SK-N-SH (cell line): ENCODE results near the gene KEL. TPM values are rescaled to one million over a fixed set of nuclear protein-coding genes. Genes with fewer than 3 reads are reported as not detected.

ENCODE experiments used
- CTCF ChIA-PET: fragments of 300-600, 350-600 bp; formaldehyde crosslinking; extraction: SDS; loops from one replicate; lab custom pipeline; 2021; lab: Yijun Ruan, JAX
- POLR2A ChIA-PET: fragments of 350-600 bp; sonication (Branson Sonifier 250); formaldehyde crosslinking; extraction: SDS; loops from one replicate; lab custom pipeline; 2020; ENCODE audit warnings: antibody characterized with exemption, inconsistent platforms; lab: Yijun Ruan, JAX
- DNase-seq: peaks from one replicate; pipeline ENCODE4 v3.0.0; 2012
- H2AFZ ChIP-seq: fragments of 200-600 bp; sonication (generic); 2 replicates; pipeline ENCODE4 v1.8.1; 2016; ENCODE audit warnings: antibody characterized with exemption, mild to moderate bottlenecking, low read depth
- H3F3A ChIP-seq: fragments of 200-600 bp; sonication (generic); replicated peaks from 2 replicates; pipeline ENCODE3; 2016; ENCODE audit warnings: antibody characterized with exemption, mild to moderate bottlenecking; ENCODE audit not compliant: insufficient read depth
- H3K27ac ChIP-seq, 2 experiments: fragments of 200-500 bp in 1 of 2; fragments of 200-600 bp in 1 of 2; sonication (Bioruptor generic) in 1 of 2; sonication (generic), shearing (Covaris generic) in 1 of 2; 2 replicates each; pipeline versions ENCODE4 v1.5.1 to v1.6.1; 2014 to 2016; ENCODE audit warnings: low read depth in 2 of 2, inconsistent platforms in 1 of 2, low read length in 1 of 2, mild to moderate bottlenecking in 1 of 2, mixed read lengths in 1 of 2
- H3K27me3 ChIP-seq: fragments of 200-600 bp; sonication (generic), shearing (Covaris generic); 2 replicates; pipeline ENCODE4 v1.6.1; 2016; ENCODE audit warnings: mixed run types; ENCODE audit not compliant: insufficient read depth
- H3K36me3 ChIP-seq, 2 experiments: fragments of 200-500 bp in 1 of 2; fragments of 200-600 bp in 1 of 2; sonication (Bioruptor generic) in 1 of 2; sonication (generic) in 1 of 2; replicated peaks in 1 of 2; 2 replicates each; pipeline versions ENCODE3 to v1.5.1; 2014 to 2016; ENCODE audit warnings: low read length in 1 of 2, mild to moderate bottlenecking in 1 of 2; ENCODE audit not compliant: insufficient read depth in 2 of 2, control insufficient read depth in 1 of 2
- H3K4me1 ChIP-seq, 2 experiments: fragments of 200-500 bp in 1 of 2; fragments of 200-600 bp in 1 of 2; sonication (Bioruptor generic) in 1 of 2; sonication (generic), shearing (Covaris generic) in 1 of 2; 2 replicates each; pipeline versions ENCODE4 v1.5.1 to v1.6.1; 2014 to 2016; ENCODE audit warnings: low read depth in 1 of 2, low read length in 1 of 2, mixed run types in 1 of 2; ENCODE audit not compliant: insufficient read depth in 2 of 2, control insufficient read depth in 1 of 2
- H3K4me2 ChIP-seq: fragments of 200-600 bp; sonication (generic), shearing (Covaris generic); 2 replicates; pipeline ENCODE4 v1.6.1; 2017; ENCODE audit warnings: mixed run types
- H3K4me3 ChIP-seq, 2 experiments: fragments of 200-500 bp in 1 of 2; fragments of 200-600 bp in 1 of 2; sonication (Bioruptor generic) in 1 of 2; sonication (generic), shearing (Covaris generic) in 1 of 2; 2 replicates each; pipeline versions ENCODE4 v1.5.1 to v1.8.1; 2014 to 2016; ENCODE audit warnings: low read depth in 2 of 2, inconsistent platforms in 1 of 2, low read length in 1 of 2, mild to moderate bottlenecking in 1 of 2, mixed read lengths in 1 of 2, moderate library complexity in 1 of 2
- H3K79me2 ChIP-seq: fragments of 200-600 bp; sonication (generic); 2 replicates; pipeline ENCODE4 v1.8.1; 2017; ENCODE audit warnings: mild to moderate bottlenecking; ENCODE audit not compliant: insufficient read depth
- H3K9ac ChIP-seq: fragments of 200-600 bp; sonication (generic); 2 replicates; pipeline ENCODE4 v1.6.1; 2017; ENCODE audit warnings: mixed run types
- H3K9me2 ChIP-seq: fragments of 200-600 bp; sonication (generic); 2 replicates; pipeline ENCODE4 v1.6.1; 2017; ENCODE audit warnings: mixed run types
- H3K9me3 ChIP-seq: fragments of 200-600 bp; sonication (generic); 2 replicates; pipeline ENCODE4 v1.6.1; 2017; ENCODE audit warnings: mixed run types, mild to moderate bottlenecking, moderate library complexity
- H4K20me1 ChIP-seq: fragments of 200-600 bp; sonication (generic); 2 replicates; pipeline ENCODE4 v1.6.1; 2017; ENCODE audit warnings: mild to moderate bottlenecking, mixed run types; ENCODE audit not compliant: insufficient read depth
- CHD2 ChIP-seq: fragments of 150-350 bp; IDR thresholded peaks from 2 replicates; pipeline ENCODE4 v1.6.1; 2018; ENCODE audit warnings: low read length; ENCODE audit not compliant: partially characterized antibody
- FOXJ3 ChIP-seq: sonication (generic); formaldehyde crosslinking; IDR thresholded peaks from 2 replicates; pipeline ENCODE4 v1.5.1; 2020; ENCODE audit warnings: mild to moderate bottlenecking, missing genetic modification reagents
- GABPA ChIP-seq: IDR thresholded peaks from 2 replicates; pipeline ENCODE4 v1.4.0; 2012; ENCODE audit warnings: low read depth, mild to moderate bottlenecking
- GATA2 ChIP-seq: sonication (generic); formaldehyde crosslinking; IDR thresholded peaks from 2 replicates; pipeline ENCODE4 v1.5.0; 2020; ENCODE audit warnings: mild to moderate bottlenecking, missing genetic modification reagents
- JUND ChIP-seq: IDR thresholded peaks from 2 replicates; pipeline ENCODE4 v1.4.0; 2012
- MEF2A ChIP-seq: IDR thresholded peaks from 2 replicates; pipeline ENCODE4 v1.4.0; 2012; ENCODE audit warnings: low read depth, borderline replicate concordance
- REST ChIP-seq: IDR thresholded peaks from 2 replicates; pipeline ENCODE4 v1.6.1; 2012; ENCODE audit warnings: mild to moderate bottlenecking, low read depth, low read length, moderate library complexity
- RFX5 ChIP-seq: IDR thresholded peaks from 2 replicates; pipeline ENCODE4 v1.6.1; 2012; ENCODE audit warnings: mild to moderate bottlenecking, improper control_type of control experiment, low read length
- SIN3A ChIP-seq: IDR thresholded peaks from 2 replicates; pipeline ENCODE4 v1.6.1; 2012; ENCODE audit warnings: low read depth, mild to moderate bottlenecking, low read length, moderate library complexity, borderline replicate concordance
- SMC3 ChIP-seq: IDR thresholded peaks from 2 replicates; pipeline ENCODE4 v1.6.1; 2012; ENCODE audit warnings: low read depth, low read length, improper control_type of control experiment
- TCF12 ChIP-seq: IDR thresholded peaks from 2 replicates; pipeline ENCODE4 v1.4.0; 2012
- TEAD4 ChIP-seq: IDR thresholded peaks from 2 replicates; pipeline ENCODE4 v1.4.0; 2012; ENCODE audit warnings: mild to moderate bottlenecking, borderline replicate concordance; ENCODE audit not compliant: insufficient read depth
- USF1 ChIP-seq: IDR thresholded peaks from 2 replicates; pipeline ENCODE4 v1.4.0; 2012; ENCODE audit warnings: low read depth, borderline replicate concordance
- WGBS: methylation state at CpG from one replicate; pipeline ENCODE4 v1.1.6; 2017; ENCODE audit warnings: low lambda C conversion rate; 5-methylcytosine and 5-hydroxymethylcytosine counted together
- polyA plus RNA-seq, 3 experiments: library from polyadenylated mRNA; depleted of rRNA; stranded (reverse); fragments of >200 nt; gene quantifications; 2 replicates each; pipeline ENCODE4 v1.2.3, GENCODE V29; 2012

KEL gene
- polyA plus RNA-seq, 1 of the 3 experiments (the other 2 are of a cell fraction): 0.05 TPM

GRCh38 chr7:142932386-142933091 lies 29.6 kb downstream of the KEL start:
- Histone ChIP-seq H3K4me2 (no peak overlapping the region), H3K4me1 (no peaks in the 10 kb centered on the region), H3K27ac (no peak overlapping the region), H3K4me3 (no peak overlapping the region), H3K9me2 (no peaks in the 10 kb centered on the region), H3K9ac (no peak overlapping the region), H4K20me1 (no peaks in the 10 kb centered on the region), H3K9me3 (no peaks in the 10 kb centered on the region), H2AFZ (no peak overlapping the region), H3K36me3 (no peaks in the 10 kb centered on the region), H3F3A (no peaks in the 10 kb centered on the region), H3K79me2 (no peaks in the 10 kb centered on the region), H3K27me3 (peaks cover 43% of the 10 kb centered on the region; the same call in 1 of the 2 replicates)
- TF ChIP-seq TEAD4 (no peak), CHD2 (no peak), USF1 (no peak), FOXJ3 (CRISPR knock-in tag) (no peak), GATA2 (CRISPR knock-in tag) (no peak), GABPA (no peak), RFX5 (no peak), REST (no peak), MEF2A (no peak), JUND (no peak), TCF12 (no peak), SMC3 (no peak), SIN3A (no peak)
- CTCF ChIA-PET: interaction anchor here (1.2 to 3.5 kb wide), 2 partner anchors 71 to 79 kb away, joined by 3 to 10 read pairs; no protein-coding TSS in a partner anchor
- no peak for DNase-seq
- 17% methylated on average over 5 of the region's 5 CpGs for WGBS
- POLR2A ChIA-PET: no interaction called here
